HEK293T (cell line): ENCODE results near the gene CUL3.
"Not testable (repeated sequence)": the region's sequence is repeated elsewhere in the genome, so short reads cannot be mapped to it uniquely, and the experiment has no call there.

ENCODE experiments used
- CTCF ChIA-PET: fragments of 350-600 bp; formaldehyde crosslinking; extraction: SDS; loops from one replicate; lab custom pipeline; 2021; ENCODE audit warnings: antibody characterized with exemption, inconsistent platforms; lab: Yijun Ruan, JAX
- POLR2A ChIA-PET: fragments of 350-600 bp; formaldehyde crosslinking; extraction: SDS; loops from one replicate; lab custom pipeline; 2020; ENCODE audit warnings: antibody characterized with exemption, inconsistent platforms; lab: Yijun Ruan, JAX
- DNase-seq: peaks from one replicate; pipeline ENCODE4 v3.0.0; 2012; ENCODE audit warnings: mixed read lengths; ENCODE audit errors: extremely low spot score
- ARNT ChIP-seq: fragments of 450-650 bp; IDR thresholded peaks from 2 replicates; pipeline ENCODE4 v1.6.1; 2017; ENCODE audit warnings: mild to moderate bottlenecking
- BHLHE40 ChIP-seq: fragments of 450-650 bp; IDR thresholded peaks from 2 replicates; pipeline ENCODE4 v1.6.1; 2016; ENCODE audit warnings: mild to moderate bottlenecking, moderate library complexity, borderline replicate concordance
- CTBP1 ChIP-seq: fragments of 450-650 bp; IDR thresholded peaks from 2 replicates; pipeline ENCODE4 v1.6.1; 2016; ENCODE audit warnings: borderline replicate concordance
- ELF4 ChIP-seq: fragments of 450-650 bp; IDR thresholded peaks from 2 replicates; pipeline ENCODE4 v1.6.1; 2017; ENCODE audit warnings: antibody characterized with exemption
- FOXA1 ChIP-seq: fragments of 450-650 bp; IDR thresholded peaks from 2 replicates; pipeline ENCODE4 v1.6.1; 2016; ENCODE audit warnings: mild to moderate bottlenecking
- FOXK2 ChIP-seq: fragments of 450-650 bp; IDR thresholded peaks from 2 replicates; pipeline ENCODE4 v1.6.1; 2016; ENCODE audit warnings: mild to moderate bottlenecking
- FOXM1 ChIP-seq: fragments of 450-650 bp; IDR thresholded peaks from 2 replicates; pipeline ENCODE4 v1.6.1; 2017; ENCODE audit warnings: mild to moderate bottlenecking, borderline replicate concordance
- HDGF ChIP-seq: fragments of 450-650 bp; IDR thresholded peaks from 2 replicates; pipeline ENCODE4 v1.6.1; 2017; ENCODE audit warnings: antibody characterized with exemption, borderline replicate concordance
- L3MBTL2 ChIP-seq: fragments of 450-650 bp; conservative IDR thresholded peaks from 2 replicates; pipeline ENCODE4 v1.6.1; 2016; ENCODE audit warnings: mild to moderate bottlenecking
- LEF1 ChIP-seq: fragments of 450-650 bp; IDR thresholded peaks from 2 replicates; pipeline ENCODE4 v1.6.1; 2017; ENCODE audit warnings: mild to moderate bottlenecking, borderline replicate concordance
- NFRKB ChIP-seq: fragments of 450-650 bp; IDR thresholded peaks from 2 replicates; pipeline ENCODE4 v1.6.1; 2016; ENCODE audit warnings: mild to moderate bottlenecking, moderate library complexity
- PKNOX1 ChIP-seq: fragments of 450-650 bp; IDR thresholded peaks from 2 replicates; pipeline ENCODE4 v1.6.1; 2016
- SP1 ChIP-seq: fragments of 450-650 bp; IDR thresholded peaks from 2 replicates; pipeline ENCODE4 v1.6.1; 2017
- SUZ12 ChIP-seq: fragments of 450-650 bp; IDR thresholded peaks from 2 replicates; pipeline ENCODE4 v1.6.1; 2016; ENCODE audit warnings: mild to moderate bottlenecking
- TARDBP ChIP-seq: fragments of 450-650 bp; IDR thresholded peaks from 2 replicates; pipeline ENCODE4 v1.6.1; 2016
- ZNF384 ChIP-seq: fragments of 450-650 bp; IDR thresholded peaks from 2 replicates; pipeline ENCODE4 v1.6.1; 2016

The CUL3 gene

GRCh38 chr2:224498991-224499390 lies 86.2 kb downstream of the CUL3 start:
- ChIA-PET POLR2A (no interaction called here), CTCF (no interaction called here)
- DNase-seq = no peak

GRCh38 chr2:224492531-224492930 lies 92.6 kb downstream of the CUL3 start:
- ChIA-PET POLR2A (no interaction called here), CTCF (no interaction called here)
- TF ChIP-seq FOXA1 (no peak), ARNT (no peak), NFRKB (no peak), PKNOX1 (no peak), TARDBP (no peak), ZNF384 (no peak), L3MBTL2 (no peak), BHLHE40 (no peak), FOXM1 (no peak), LEF1 (no peak), HDGF (no peak), SUZ12 (no peak), ELF4 (no peak)
- no peak for DNase-seq

More at GRCh38 chr2:224498991-224499390, 86.2 kb downstream of the CUL3 start:
- no peak for TF ChIP-seq L3MBTL2
- no peak for TF ChIP-seq FOXA1
- no peak for TF ChIP-seq ZNF384
- no peak for TF ChIP-seq LEF1
- TF ChIP-seq CTBP1 = no peak
- no peak for TF ChIP-seq SP1
- TF ChIP-seq ARNT = no peak
- TF ChIP-seq PKNOX1 = no peak
- no peak for TF ChIP-seq TARDBP
- no peak for TF ChIP-seq FOXM1
- TF ChIP-seq NFRKB = no peak
- TF ChIP-seq HDGF = no peak
- TF ChIP-seq ELF4 = no peak
- TF ChIP-seq FOXK2 = no peak

- DNase-seq, CTCF ChIA-PET, POLR2A ChIA-PET: not testable (repeated sequence)
Observed at GRCh38 chr2:224487940-224488339, 97.2 kb downstream of the CUL3 start.

GRCh38 chr2:224485081-224486014 lies 99.8 kb downstream of the CUL3 start:
- DNase-seq, POLR2A ChIA-PET, CTCF ChIA-PET: not testable (repeated sequence)

GRCh38 chr2:224479826-224480225 lies 105.3 kb downstream of the CUL3 start:
- ChIA-PET POLR2A (no interaction called here), CTCF (no interaction called here)
- DNase-seq = no peak
- no peak for TF ChIP-seq BHLHE40
- no peak for TF ChIP-seq SUZ12
- TF ChIP-seq HDGF = no peak
- no peak for TF ChIP-seq NFRKB
- no peak for TF ChIP-seq FOXA1
- TF ChIP-seq ELF4 = no peak
- no peak for TF ChIP-seq CTBP1
- no peak for TF ChIP-seq ARNT
- no peak for TF ChIP-seq FOXK2
- TF ChIP-seq LEF1 = no peak

GRCh38 chr2:224472827-224473226 lies 112.3 kb downstream of the CUL3 start:
- no peak for DNase-seq
- ChIA-PET POLR2A (no interaction called here), CTCF (no interaction called here)
- TF ChIP-seq ZNF384 (no peak), BHLHE40 (no peak), FOXM1 (no peak), CTBP1 (no peak), PKNOX1 (no peak), FOXA1 (no peak), SUZ12 (no peak), SP1 (no peak), LEF1 (no peak), ELF4 (no peak), ARNT (no peak)

GRCh38 chr2:224472137-224472536 lies 113.0 kb downstream of the CUL3 start:
- DNase-seq = no peak
- ChIA-PET CTCF (no interaction called here), POLR2A (no interaction called here)
- 0 out of 2 replicates have a peak, but pooled peaks have one; percentile 20 for TF ChIP-seq PKNOX1
- no peak for TF ChIP-seq L3MBTL2
